IMR-90 (cell line): ENCODE data around the gene DDX42.

Source experiments
- FOS ChIP-seq: fragments of 150-350 bp; IDR thresholded peaks from 2 replicates; pipeline ENCODE4 v1.6.1; 2016; ENCODE audit warnings: low read depth, low read length
- MAFK ChIP-seq: IDR thresholded peaks from 2 replicates; pipeline ENCODE4 v1.6.1; 2012; ENCODE audit warnings: low read depth, low read length, improper control_type of control experiment
- POLR2A ChIP-seq: IDR thresholded peaks from 2 replicates; pipeline ENCODE4 v1.6.1; 2012; ENCODE audit warnings: mild to moderate bottlenecking, low read depth, low read length
- RAD21 ChIP-seq: IDR thresholded peaks from 2 replicates; pipeline ENCODE4 v1.6.1; 2012; ENCODE audit warnings: low read length, improper control_type of control experiment
- RCOR1 ChIP-seq: IDR thresholded peaks from 2 replicates; pipeline ENCODE4 v1.6.1; 2012; ENCODE audit warnings: mild to moderate bottlenecking, low read length, improper control_type of control experiment; ENCODE audit not compliant: insufficient replicate concordance
- RFX5 ChIP-seq: IDR thresholded peaks from 2 replicates; pipeline ENCODE4 v1.8.0; 2012; ENCODE audit warnings: low read depth, mild to moderate bottlenecking, low read length, moderate library complexity
- TF ChIP-seq, protein P1 (sequence below): conservative IDR thresholded peaks from 2 replicates; pipeline ENCODE4 v1.5.1; 2012; ENCODE audit warnings: mild to moderate bottlenecking, low read depth, low read length, improper control_type of control experiment
- TF ChIP-seq, protein P2 (sequence below): fragments of 150-350 bp; IDR thresholded peaks from 2 replicates; pipeline ENCODE4 v1.6.1; 2016; ENCODE audit warnings: low read depth, mild to moderate bottlenecking, low read length, moderate library complexity, borderline replicate concordance

DNA sequence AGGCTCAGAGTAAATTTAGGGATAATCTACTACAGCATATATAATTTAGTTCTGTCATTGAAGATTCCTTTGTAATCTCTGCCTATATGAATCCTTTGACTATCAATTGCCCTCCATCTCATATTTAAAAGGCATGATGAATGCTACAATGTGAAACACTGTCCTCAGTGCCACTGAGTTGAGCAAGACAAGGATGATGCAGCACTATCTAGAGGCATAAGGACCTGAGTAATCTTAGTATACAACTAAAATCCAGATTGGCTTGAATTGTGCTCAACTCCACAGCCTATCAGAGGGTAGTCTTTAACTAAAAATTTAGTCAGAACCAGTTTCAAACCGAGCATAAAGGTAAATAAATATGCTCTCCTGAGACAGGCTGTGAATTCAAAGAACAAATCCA, 20.8 kb upstream of the DDX42 start:
- TF ChIP-seq, protein P1, sequence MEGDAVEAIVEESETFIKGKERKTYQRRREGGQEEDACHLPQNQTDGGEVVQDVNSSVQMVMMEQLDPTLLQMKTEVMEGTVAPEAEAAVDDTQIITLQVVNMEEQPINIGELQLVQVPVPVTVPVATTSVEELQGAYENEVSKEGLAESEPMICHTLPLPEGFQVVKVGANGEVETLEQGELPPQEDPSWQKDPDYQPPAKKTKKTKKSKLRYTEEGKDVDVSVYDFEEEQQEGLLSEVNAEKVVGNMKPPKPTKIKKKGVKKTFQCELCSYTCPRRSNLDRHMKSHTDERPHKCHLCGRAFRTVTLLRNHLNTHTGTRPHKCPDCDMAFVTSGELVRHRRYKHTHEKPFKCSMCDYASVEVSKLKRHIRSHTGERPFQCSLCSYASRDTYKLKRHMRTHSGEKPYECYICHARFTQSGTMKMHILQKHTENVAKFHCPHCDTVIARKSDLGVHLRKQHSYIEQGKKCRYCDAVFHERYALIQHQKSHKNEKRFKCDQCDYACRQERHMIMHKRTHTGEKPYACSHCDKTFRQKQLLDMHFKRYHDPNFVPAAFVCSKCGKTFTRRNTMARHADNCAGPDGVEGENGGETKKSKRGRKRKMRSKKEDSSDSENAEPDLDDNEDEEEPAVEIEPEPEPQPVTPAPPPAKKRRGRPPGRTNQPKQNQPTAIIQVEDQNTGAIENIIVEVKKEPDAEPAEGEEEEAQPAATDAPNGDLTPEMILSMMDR: no peak
- no peak for TF ChIP-seq POLR2A
- TF ChIP-seq MAFK: no peak
- no peak for TF ChIP-seq RCOR1
- no peak for TF ChIP-seq RFX5
- TF ChIP-seq FOS: no peak
- no peak for TF ChIP-seq RAD21
- TF ChIP-seq, protein P2, sequence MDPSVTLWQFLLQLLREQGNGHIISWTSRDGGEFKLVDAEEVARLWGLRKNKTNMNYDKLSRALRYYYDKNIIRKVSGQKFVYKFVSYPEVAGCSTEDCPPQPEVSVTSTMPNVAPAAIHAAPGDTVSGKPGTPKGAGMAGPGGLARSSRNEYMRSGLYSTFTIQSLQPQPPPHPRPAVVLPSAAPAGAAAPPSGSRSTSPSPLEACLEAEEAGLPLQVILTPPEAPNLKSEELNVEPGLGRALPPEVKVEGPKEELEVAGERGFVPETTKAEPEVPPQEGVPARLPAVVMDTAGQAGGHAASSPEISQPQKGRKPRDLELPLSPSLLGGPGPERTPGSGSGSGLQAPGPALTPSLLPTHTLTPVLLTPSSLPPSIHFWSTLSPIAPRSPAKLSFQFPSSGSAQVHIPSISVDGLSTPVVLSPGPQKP: no peak
